GM13977 (cell line): ENCODE results near the gene NBPF14.
"Not testable (repeated sequence)": the region's sequence is repeated elsewhere in the genome, so short reads cannot be mapped to it uniquely, and the experiment has no call there.

Experiments
- DNase-seq: peaks from one replicate; pipeline ENCODE4 v3.0.0; 2012; ENCODE audit warnings: low spot score
- in situ Hi-C: fragments of 300-500 bp; cut with MboI; formaldehyde crosslinking; loops from one replicate; pipeline ENCODE4 v1.12.0; 2022; ENCODE audit warnings: low sequenced_read_pairs, low pct_unique_long_range_greater_than_20kb, mixed read lengths, inconsistent platforms; ENCODE audit not compliant: unreplicated experiment
- TF ChIP-seq, protein P1 (sequence below): IDR thresholded peaks from 2 replicates; pipeline ENCODE4 v1.5.1; 2012; ENCODE audit warnings: mild to moderate bottlenecking, control low read depth; ENCODE audit not compliant: insufficient read depth; ENCODE audit errors: extremely low read depth, missing control alignments

The NBPF14 gene, protein sequence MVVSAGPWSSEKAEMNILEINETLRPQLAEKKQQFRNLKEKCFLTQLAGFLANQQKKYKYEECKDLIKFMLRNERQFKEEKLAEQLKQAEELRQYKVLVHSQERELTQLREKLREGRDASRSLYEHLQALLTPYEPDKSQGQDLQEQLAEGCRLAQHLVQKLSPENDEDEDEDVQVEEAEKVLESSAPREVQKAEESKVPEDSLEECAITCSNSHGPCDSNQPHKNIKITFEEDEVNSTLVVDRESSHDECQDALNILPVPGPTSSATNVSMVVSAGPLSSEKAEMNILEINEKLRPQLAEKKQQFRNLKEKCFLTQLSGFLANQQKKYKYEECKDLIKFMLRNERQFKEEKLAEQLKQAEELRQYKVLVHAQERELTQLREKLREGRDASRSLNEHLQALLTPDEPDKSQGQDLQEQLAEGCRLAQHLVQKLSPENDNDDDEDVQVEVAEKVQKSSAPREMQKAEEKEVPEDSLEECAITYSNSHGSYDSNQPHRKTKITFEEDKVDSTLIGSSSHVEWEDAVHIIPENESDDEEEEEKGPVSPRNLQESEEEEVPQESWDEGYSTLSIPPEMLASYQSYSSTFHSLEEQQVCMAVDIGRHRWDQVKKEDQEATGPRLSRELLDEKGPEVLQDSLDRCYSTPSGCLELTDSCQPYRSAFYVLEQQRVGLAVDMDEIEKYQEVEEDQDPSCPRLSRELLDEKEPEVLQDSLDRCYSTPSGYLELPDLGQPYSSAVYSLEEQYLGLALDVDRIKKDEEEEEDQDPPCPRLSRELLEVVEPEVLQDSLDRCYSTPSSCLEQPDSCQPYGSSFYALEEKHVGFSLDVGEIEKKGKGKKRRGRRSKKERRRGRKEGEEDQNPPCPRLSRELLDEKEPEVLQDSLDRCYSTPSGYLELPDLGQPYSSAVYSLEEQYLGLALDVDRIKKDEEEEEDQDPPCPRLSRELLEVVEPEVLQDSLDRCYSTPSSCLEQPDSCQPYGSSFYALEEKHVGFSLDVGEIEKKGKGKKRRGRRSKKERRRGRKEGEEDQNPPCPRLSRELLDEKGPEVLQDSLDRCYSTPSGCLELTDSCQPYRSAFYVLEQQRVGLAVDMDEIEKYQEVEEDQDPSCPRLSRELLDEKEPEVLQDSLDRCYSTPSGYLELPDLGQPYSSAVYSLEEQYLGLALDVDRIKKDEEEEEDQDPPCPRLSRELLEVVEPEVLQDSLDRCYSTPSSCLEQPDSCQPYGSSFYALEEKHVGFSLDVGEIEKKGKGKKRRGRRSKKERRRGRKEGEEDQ (N-terminal part only)

DNA sequence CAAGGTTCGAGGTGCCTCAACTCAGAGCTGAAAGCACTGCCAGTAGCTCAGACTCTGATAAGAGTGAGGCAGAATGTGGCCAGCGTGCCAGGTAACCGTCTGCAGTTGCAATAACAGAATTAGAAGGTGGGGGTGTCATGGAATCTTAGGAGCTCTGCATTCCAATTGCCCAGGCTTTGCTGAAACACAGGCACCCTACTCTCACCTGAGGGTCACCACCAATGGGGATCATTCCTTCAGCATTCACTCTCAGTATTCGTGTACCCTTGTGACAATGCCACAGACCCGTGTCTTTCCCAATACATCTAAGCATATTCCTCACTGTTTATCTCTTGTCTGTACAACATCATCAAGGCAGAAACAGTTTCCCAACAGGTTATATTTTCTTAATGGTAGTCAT lies at the start of gene NBPF14:
NBPF14 (minus strand) TSS at position 101 of the 400 bp plus-strand sequence. CDS start 294 bp downstream, outside the sequence.
- in situ Hi-C loops, DNase-seq: not testable (repeated sequence)

DNA sequence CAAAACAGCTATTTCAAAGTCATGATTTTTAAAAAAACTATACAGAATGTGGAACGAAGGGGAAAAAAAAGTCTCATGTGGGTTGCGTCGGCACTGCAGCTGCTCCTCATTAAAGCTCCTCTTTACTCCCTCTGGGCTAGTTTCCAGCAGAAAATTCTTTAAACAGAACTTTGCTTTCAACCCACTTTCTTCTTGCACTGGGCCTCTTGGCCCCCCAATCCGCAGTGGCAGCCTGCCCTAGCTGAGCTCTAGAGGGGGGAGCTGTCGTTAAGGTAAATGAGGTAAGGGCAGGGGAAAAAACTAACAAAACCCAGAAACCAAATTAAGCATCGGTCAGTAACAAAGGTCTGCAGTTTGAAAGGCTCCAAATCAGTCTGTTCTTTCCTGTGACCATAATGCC lies 29.6 kb upstream of the NBPF14 start:
- in situ Hi-C loops, result not testable (repeated sequence)

DNA sequence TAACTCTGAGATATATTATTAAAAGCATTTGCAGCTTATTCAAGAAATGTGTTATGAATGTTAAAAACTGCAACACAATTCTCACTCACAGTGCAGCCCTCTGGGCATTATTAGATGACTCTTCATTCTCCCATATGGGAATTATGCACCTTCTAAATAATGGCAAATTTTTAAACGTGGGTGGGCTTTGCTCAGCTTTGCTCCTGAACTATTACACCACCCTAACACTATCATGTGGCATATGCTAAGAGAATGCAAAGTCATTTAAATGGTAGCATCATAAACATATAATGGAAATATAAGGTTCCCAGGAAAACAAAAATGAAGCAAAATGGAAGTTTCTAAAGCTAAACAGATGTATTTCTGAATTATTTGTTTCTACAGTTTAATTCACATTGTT lies 22.4 kb upstream of the NBPF14 start:
- DNase-seq, in situ Hi-C loops: not testable (repeated sequence)

More for the DNA sequence above, 29.6 kb upstream of the NBPF14 start:
- not testable (repeated sequence) for DNase-seq

DNA sequence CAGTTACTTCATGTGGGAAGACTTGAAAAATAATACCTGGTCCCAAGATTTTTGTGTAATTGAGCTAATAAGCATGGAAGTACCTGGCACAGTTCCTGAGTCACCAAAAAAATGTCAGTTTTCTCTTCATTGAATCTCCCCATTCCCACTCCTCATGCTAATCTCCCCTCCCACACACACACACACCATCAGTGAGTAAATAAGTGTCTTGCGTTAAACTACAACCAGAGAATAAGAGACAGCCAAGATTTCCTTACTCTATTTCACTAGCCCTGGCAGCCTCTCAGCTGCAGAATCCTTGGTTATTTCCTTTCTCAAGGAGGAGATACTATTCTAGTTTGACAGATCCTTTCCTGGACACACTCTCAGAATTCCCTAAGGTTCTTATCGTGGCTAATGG lies 9.5 kb upstream of the NBPF14 start:
- DNase-seq, in situ Hi-C loops: not testable (repeated sequence)

DNA sequence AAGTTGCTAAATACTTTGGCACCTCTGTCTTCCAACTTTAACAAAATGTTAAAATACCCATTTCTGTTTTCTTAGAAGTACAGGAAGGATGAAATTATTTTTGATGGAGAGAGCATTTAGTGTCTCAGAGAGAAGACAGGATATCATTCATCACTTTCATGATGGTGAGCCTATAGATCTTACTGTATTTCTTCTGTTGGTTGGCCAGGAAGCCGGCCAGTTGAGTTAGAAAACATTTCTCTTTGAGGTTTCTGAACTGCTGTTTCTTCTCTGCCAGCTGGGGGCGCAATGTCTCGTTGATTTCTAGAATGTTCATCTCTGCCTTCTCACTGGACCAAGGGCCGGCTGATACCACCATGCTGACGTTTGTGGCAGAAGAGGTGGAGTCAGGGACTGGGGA lies 451 bp downstream of the NBPF14 start:
- in situ Hi-C loops, DNase-seq: not testable (repeated sequence)

DNA sequence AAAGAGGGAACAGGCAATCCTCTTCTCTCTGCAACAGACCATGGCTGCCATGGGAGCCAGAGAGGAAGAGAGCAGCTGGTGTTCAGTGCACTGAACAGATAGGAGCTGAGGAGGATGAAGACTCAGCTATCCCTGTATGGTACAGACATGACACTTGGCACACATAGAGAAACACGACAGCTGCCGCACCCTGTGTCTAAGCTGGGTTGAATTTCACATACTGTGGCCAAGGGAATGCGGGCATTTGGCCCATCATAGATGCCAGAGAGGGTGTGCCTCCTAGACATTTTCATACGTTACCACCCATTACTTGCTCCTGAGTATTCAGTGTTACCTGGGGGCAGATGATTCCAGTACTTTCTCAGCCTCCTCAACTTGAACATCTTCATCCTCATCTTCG lies 4.7 kb downstream of the NBPF14 start:
- in situ Hi-C loops, DNase-seq: not testable (repeated sequence)

DNA sequence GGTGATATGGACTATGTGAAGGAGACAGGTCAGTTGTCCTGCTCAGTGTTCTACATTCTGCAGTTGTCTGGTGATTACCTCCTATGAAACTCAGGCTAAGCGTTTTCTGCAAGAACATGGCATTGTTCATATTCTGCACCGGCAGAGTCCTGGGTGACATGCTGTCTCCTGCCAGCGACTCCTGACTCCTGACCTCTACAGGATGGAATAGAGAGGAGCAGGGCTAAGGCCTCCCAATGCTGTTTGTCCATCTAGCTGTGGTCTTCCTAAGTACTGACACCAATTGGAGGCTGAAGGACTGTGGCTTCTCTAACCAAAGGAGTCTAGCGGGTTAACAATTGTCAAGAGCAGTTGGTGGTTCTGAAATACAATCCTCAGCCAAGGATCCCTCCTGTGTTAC lies 63.7 kb downstream of the NBPF14 start:
- in situ Hi-C loops, DNase-seq: not testable (repeated sequence)

DNA sequence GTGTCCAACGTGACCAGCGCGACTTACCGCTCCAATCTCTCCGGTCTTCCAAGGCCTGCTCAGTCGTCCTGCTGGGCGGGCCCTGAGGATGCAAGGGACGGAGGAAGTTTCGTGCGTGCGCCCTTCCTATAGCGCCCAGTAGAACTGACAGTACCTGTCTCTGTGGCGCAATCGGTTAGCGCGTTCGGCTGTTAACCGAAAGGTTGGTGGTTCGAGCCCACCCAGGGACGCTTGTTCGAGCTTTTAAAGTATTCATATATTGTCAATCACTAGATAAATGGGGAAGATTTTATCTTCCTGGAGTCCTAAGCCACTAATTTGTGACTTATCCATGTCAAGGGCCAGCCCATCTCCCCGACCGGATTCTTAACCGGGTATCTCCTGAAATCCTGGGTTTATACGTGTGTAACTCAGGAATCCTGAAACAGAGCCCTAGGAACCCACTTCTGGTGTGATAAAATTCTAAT lies 66.7 kb downstream of the NBPF14 start:
- in situ Hi-C loops, DNase-seq: not testable (repeated sequence)

DNA sequence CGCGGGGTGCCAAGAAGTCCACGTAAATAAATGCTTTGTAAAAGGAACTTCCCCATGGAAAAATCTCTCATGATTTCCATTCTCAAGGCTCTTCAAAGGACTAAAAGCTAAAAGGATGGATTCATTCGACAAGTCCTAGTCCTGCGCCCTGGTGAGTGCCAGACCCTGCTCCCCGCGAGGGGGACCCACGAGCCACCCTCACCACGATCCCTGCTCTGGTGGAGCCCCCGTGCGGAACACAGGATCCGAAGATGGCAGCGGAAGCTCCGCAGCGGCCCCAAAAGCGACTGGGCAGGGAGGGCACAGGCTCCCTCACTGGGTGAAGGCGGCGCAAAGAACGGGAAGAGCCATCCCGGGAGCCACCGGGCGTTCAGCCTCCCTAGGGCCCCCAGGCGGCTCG lies 67.2 kb downstream of the NBPF14 start:
- TF ChIP-seq, protein P1, sequence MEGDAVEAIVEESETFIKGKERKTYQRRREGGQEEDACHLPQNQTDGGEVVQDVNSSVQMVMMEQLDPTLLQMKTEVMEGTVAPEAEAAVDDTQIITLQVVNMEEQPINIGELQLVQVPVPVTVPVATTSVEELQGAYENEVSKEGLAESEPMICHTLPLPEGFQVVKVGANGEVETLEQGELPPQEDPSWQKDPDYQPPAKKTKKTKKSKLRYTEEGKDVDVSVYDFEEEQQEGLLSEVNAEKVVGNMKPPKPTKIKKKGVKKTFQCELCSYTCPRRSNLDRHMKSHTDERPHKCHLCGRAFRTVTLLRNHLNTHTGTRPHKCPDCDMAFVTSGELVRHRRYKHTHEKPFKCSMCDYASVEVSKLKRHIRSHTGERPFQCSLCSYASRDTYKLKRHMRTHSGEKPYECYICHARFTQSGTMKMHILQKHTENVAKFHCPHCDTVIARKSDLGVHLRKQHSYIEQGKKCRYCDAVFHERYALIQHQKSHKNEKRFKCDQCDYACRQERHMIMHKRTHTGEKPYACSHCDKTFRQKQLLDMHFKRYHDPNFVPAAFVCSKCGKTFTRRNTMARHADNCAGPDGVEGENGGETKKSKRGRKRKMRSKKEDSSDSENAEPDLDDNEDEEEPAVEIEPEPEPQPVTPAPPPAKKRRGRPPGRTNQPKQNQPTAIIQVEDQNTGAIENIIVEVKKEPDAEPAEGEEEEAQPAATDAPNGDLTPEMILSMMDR, result peak; percentile 11
- in situ Hi-C loops, result not testable (repeated sequence)

DNA sequence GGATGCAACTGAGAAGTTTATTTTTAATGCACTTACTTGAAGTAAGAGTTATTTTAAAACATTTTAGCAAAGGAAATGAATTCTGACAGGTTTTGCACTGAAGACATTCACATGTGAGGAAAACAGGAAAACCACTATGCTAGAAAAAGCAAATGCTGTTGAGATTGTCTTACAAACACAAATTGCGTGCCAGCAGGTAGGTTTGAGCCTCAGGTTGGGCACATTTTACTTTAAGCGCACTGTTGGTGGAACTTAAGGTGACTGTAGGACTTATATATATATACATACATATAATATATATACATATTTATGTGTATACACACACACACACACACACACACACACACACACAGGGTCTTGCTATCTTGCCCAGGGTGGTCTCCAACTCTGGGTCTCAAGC lies 69.2 kb downstream of the NBPF14 start:
- in situ Hi-C loops, DNase-seq: not testable (repeated sequence)

More for the DNA sequence above, 67.2 kb downstream of the NBPF14 start:
- not testable (repeated sequence) for DNase-seq

DNA sequence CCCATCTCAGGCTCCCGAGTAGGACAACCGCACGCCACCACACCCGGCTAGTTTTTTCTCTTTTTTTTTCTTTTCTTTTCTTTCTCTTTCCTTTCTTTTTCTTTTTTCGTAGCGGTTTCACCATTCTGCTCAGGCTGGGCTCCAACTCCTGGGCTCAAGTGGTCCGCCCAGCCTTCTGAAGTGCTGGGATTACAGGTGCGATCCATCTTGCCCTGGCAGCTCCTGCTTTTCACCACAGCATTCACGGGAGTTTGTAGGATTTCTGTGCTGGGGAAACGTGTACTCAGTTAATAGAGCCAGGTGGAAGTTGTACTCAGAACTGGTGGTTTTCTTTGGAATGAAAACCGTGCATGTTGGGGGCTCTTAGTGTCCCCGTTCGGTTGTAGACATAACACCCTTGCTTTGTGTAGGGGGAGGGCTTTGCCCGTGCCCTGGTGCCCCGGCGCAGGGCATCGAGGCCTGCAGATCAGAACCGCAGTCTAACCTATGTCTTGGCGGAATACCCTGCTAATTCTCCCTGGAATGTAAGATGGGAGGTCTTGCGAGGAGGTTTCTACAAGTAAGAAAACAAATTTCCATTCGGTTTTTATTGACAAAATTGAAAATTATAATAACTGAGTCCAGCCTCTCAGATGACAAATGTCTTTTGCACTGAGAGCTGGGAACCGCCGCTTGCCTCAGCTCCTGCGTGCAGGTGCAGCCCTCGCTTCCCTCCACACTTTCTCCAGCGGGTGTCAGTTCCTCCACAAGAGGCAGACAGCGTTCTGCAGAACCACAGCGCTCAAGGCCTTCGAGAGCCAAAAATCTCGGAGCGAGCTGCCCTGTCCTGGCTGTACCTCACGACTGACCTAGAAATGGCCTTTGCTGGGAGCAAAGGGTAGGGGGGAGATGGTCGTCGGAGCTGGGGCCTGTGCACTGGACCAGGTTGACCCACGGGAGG lies 72.3 kb downstream of the NBPF14 start:
- DNase-seq, in situ Hi-C loops: not testable (repeated sequence)

DNA sequence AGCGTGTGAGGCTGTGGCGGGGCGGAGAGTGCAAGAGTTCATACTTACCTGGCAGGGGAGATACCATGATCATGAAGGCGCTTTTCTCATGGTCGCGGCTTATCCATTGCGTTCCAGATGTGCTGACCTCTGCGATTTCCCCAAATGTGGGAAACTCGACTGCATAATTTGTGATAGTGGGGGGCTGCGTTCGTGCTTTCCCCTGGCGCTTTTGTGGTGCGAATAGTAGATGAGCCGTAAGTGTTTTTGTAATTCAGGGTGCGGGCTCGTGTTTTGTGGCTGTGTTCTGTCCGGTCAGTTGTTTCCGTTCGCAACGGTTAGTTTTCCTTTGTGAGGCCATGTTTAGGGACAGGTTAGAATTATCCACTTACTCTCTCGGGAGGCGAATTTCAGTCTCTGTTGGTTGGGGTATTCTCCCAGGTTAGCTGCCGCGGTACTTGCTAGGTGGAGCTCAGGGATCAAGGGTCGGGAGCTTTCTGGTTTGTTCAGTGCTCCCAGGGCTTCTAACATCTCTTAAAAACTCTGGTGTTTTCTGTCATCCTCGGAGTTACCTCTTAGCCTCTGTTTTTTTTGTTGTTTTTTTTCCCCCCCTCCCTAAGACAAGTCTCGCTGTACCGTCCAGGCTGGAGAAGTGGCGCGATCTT lies 73.1 kb downstream of the NBPF14 start:
- DNase-seq, result peak; percentile 81
- in situ Hi-C loops, result not testable (repeated sequence)

DNA sequence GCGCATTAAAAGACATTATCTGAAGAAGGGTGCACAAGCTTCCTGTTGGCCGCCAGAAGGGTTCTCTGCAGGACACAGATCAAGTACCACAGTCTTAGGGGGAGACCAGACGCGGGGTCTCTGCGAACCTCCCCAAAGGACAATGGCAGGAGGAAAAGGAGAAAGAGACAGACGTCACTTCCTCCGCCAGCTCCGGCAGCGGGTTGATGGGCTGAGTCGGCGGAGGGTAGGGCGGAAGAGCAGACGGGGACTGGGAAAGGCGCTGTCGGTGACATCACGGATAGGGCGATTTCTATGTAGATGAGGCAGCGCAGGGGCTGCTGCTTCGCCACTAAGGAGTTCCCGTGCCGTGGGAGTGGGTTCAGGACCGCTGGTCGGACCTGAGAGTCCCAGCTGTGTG lies 73.7 kb downstream of the NBPF14 start:
- DNase-seq, in situ Hi-C loops: not testable (repeated sequence)

DNA sequence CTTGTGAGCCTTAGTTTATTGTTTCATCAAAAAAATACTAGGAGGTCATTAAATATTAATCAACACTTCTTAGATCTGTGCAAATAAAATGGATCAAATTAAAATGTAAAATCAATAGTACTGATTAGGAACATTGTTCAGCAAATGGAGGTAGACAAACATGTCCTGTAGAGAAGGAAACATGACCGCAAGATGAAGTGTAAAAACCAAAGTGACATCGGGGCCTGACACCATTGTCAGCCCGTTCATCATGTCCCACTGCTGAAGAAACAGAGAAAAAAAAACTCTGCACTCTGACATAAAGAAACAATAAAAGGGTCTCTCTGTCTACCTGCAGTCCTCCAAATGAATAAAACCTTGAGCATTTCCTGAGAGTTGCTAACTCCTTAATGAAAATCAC lies 81.5 kb downstream of the NBPF14 start:
- DNase-seq, in situ Hi-C loops: not testable (repeated sequence)
